Right ventricle myocardium superior (tissue), 1 donor: Measurements from ENCODE around the gene RPS24. TPM values are rescaled to one million over a fixed set of nuclear protein-coding genes. Genes with fewer than 3 reads are reported as not detected.
"Not testable (repeated sequence)": the region's sequence is repeated elsewhere in the genome, so short reads cannot be mapped to it uniquely, and the experiment has no call there.

Experiments used
- ATAC-seq: fragments of 200-7000 bp; cut with Tn5 transposase; one replicate; pipeline ENCODE4 v1.9.1; 2020; ENCODE audit warnings: mild to moderate bottlenecking; ENCODE audit not compliant: poor library complexity
- DNase-seq: peaks from one replicate; pipeline ENCODE4 v3.0.0-alpha.2; 2020
- intact Hi-C: fragments of 100-400 bp; cut with DNase I; formaldehyde crosslinking; loops from one replicate; pipeline ENCODE4 v1.11.2; 2022
- total RNA-seq: library from RNA; stranded (reverse); fragmentation: NEBNext Ultra II Directional; extraction: Animal tissue kit (Norgen Biotek cat#: 25700); gene quantifications from one replicate; pipeline ENCODE4 v1.2.1, GENCODE V29; 2021
- donor health status: DM: no; HTN: yes; CAD: no; lungs with severe emphysema.

The RPS24 gene
- total RNA-seq, 1 donor from 2014 or later, result 716 TPM

GRCh38 chr10:78044699-78045098, 11.0 kb downstream of the RPS24 start:
- DNase-seq, result no peak
- no peak for ATAC-seq
- intact Hi-C loops, result loop anchor here (10.0 kb wide), 1 partner anchor 610 kb away; no protein-coding TSS in a partner anchor

- ATAC-seq (no peak), DNase-seq (no peak)
- intact Hi-C loops, result loop anchor here (10.0 kb wide), 1 partner anchor 610 kb away; no protein-coding TSS in a partner anchor
Observed at GRCh38 chr10:78045237-78045636, 11.6 kb downstream of the RPS24 start.

GRCh38 chr10:78045856-78046255, 12.2 kb downstream of the RPS24 start:
- intact Hi-C loops, result loop anchor here (10.0 kb wide), 1 partner anchor 609 kb away; no protein-coding TSS in a partner anchor
- DNase-seq (no peak), ATAC-seq (no peak)

GRCh38 chr10:78046711-78047269, 13.1 kb downstream of the RPS24 start:
- DNase-seq (no peak), ATAC-seq (no peak)
- intact Hi-C loops, result loop anchor here (10.0 kb wide), 1 partner anchor 608 kb away; no protein-coding TSS in a partner anchor

GRCh38 chr10:78047314-78047891, 13.7 kb downstream of the RPS24 start:
- intact Hi-C loops, result loop anchor here (10.0 kb wide), 1 partner anchor 607 kb away; no protein-coding TSS in a partner anchor

GRCh38 chr10:78049851-78050250, 16.2 kb downstream of the RPS24 start:
- intact Hi-C loops, result loop anchor here (10.0 kb wide), 1 partner anchor 605 kb away; no protein-coding TSS in a partner anchor
- ATAC-seq, result no peak
- DNase-seq, result no peak

More at GRCh38 chr10:78047314-78047891, 13.7 kb downstream of the RPS24 start:
- ATAC-seq (peak; percentile 85), DNase-seq (peak; percentile 91)

- no peak for ATAC-seq
- intact Hi-C loops, result no loop called here
- DNase-seq, result no peak
Observed at GRCh38 chr10:78053211-78053868, 19.7 kb downstream of the RPS24 start.

- intact Hi-C loops, result no loop called here
- ATAC-seq, result no peak
- no peak for DNase-seq
Observed at GRCh38 chr10:78058562-78058961, 24.9 kb downstream of the RPS24 start.

GRCh38 chr10:78059906-78060702, 26.4 kb downstream of the RPS24 start:
- ATAC-seq, result no peak
- intact Hi-C loops, result no loop called here
- DNase-seq, result no peak

- ATAC-seq, result no peak
- intact Hi-C loops, result no loop called here
Observed at GRCh38 chr10:78062296-78062695, 28.6 kb downstream of the RPS24 start.

GRCh38 chr10:78063236-78063635, 29.6 kb downstream of the RPS24 start:
- DNase-seq, result no peak
- no peak for ATAC-seq
- intact Hi-C loops, result no loop called here

More at GRCh38 chr10:78062296-78062695, 28.6 kb downstream of the RPS24 start:
- no peak for DNase-seq

- intact Hi-C loops, ATAC-seq, DNase-seq: not testable (repeated sequence)
Observed at GRCh38 chr10:78064919-78065318, 31.3 kb downstream of the RPS24 start.

GRCh38 chr10:78065611-78066010, 31.9 kb downstream of the RPS24 start:
- no peak for ATAC-seq
- no peak for DNase-seq
- intact Hi-C loops, result no loop called here

- ATAC-seq (no peak), DNase-seq (no peak)
- intact Hi-C loops, result no loop called here
Observed at GRCh38 chr10:78066012-78066411, 32.3 kb downstream of the RPS24 start.

- no peak for ATAC-seq
- DNase-seq, result no peak
- intact Hi-C loops, result no loop called here
Observed at GRCh38 chr10:78066728-78067430, 33.2 kb downstream of the RPS24 start.

- ATAC-seq, result no peak
Observed at GRCh38 chr10:78069151-78069550, 35.5 kb downstream of the RPS24 start.

GRCh38 chr10:78070064-78070463, 36.4 kb downstream of the RPS24 start:
- DNase-seq, ATAC-seq, intact Hi-C loops: not testable (repeated sequence)

More at GRCh38 chr10:78069151-78069550, 35.5 kb downstream of the RPS24 start:
- DNase-seq, result no peak
- intact Hi-C loops, result no loop called here

- intact Hi-C loops, result no loop called here
- ATAC-seq (no peak), DNase-seq (no peak)
Observed at GRCh38 chr10:78070726-78071125, 37.1 kb downstream of the RPS24 start.
